ENCODE results near the gene FAM53B. TPM values are rescaled to one million over a fixed set of nuclear protein-coding genes. Genes with fewer than 3 reads are reported as not detected.
"Not testable (repeated sequence)": the region's sequence is repeated elsewhere in the genome, so short reads cannot be mapped to it uniquely, and the experiment has no call there.

Gene FAM53B, protein sequence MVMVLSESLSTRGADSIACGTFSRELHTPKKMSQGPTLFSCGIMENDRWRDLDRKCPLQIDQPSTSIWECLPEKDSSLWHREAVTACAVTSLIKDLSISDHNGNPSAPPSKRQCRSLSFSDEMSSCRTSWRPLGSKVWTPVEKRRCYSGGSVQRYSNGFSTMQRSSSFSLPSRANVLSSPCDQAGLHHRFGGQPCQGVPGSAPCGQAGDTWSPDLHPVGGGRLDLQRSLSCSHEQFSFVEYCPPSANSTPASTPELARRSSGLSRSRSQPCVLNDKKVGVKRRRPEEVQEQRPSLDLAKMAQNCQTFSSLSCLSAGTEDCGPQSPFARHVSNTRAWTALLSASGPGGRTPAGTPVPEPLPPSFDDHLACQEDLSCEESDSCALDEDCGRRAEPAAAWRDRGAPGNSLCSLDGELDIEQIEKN
- total RNA-seq, result 10 to 100 TPM; 30.1 to 30.9 TPM

GRCh38 chr10:124744102-124745050, at the start of gene FAM53B:
Gene FAM53B, minus strand, starts transcription at chr10:124744378. Its CDS starts 37,665 bp downstream, at chr10:124706713.
- Mint-ChIP-seq H3K9me3 (no peaks in the 10 kb centered on the region), H3K4me1 (peaks cover 57% of the 10 kb centered on the region), H3K27me3 (peaks cover 9% of the 10 kb centered on the region), H3K4me3 (peak within 1 kb of the TSS; percentile 98), H3K27ac (peak within 1 kb of the TSS; percentile 97), H3K36me3 (ENCODE audit: low read depth) (peaks cover 23% of the 10 kb centered on the region)
- ChIA-PET POLR2A (no interaction called here), CTCF (interaction anchor here (1.1 to 1.5 kb wide), 5 partner anchors 10 to 100 kb away, joined by 3 to 4 read pairs (median 3); no protein-coding TSS in a partner anchor)
- DNase-seq, result peak; percentile 79

DNA sequence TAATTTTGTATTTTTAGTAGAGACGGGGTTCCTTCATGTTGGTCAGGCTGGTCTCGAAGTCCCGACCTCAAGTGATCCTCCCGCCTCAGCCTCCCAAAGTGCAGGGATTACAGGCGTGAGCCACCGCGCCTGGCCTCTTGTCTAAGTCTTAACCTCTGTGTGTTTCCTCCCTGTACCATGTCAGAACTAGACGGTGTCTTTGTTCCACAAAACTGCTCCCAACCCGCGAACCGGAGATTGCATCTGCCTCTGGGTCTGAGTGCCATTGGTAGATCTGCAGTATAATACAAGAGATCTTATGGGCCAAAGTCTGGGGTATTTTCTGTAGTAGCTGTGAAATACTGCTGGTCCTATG, 48.8 kb upstream of the FAM53B start:
- Mint-ChIP-seq H3K9me3 (no peaks in the 10 kb centered on the region), H3K27ac (peak overlapping the region; percentile 93), H3K36me3 (ENCODE audit: low read depth) (peaks cover 15% of the 10 kb centered on the region), H3K27me3 (peaks cover 11% of the 10 kb centered on the region), H3K4me3 (peak overlapping the region; percentile 92), H3K4me1 (peaks cover 17% of the 10 kb centered on the region)
- DNase-seq, result no peak
- ChIA-PET POLR2A (no interaction called here), CTCF (no interaction called here)

DNA sequence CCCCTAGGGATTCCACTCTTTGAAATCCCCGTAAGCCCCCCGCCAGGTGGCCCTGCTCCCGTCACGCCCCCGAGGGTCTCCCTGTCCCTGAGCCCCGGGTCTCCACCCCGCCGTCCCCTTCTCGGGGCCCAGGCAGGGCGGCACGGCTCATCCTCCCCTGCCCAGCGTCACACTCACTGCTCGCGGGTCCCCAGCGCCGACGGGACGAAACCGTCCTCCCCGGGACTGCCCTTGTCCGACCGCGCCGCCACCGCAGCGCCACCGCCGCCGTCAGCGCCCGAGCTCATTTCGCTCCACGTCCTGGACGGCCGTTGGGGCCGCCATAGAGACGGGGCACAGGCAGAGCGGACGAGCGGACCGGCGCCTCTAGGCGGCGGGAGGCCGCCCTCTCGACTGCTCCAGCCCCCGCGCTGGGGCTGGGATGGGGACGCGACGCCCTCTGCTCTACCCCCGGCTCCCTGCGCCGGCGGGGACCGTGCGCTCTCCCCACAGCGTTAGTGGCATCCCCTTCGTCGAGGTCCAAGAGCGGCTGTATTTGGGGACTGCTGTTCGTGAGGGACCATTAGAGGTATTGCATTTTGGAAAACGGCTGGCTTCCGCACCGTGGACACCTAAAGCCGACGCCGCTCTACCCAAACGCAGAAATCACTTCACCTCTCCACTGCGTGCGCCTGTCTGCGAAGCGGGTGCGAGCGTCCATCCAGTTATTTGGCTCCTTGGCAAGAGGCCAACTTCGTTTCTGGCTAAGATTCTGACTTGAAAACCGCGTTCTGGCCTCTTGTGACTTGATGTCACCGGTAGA, 47.6 kb upstream of the FAM53B start, which contains the start of gene EEF1AKMT2:
Gene EEF1AKMT2, minus strand, starts transcription at position 341 of the 802 bp plus-strand sequence. Its CDS starts 54 bp downstream, at position 287.
- peaks cover 21% of the 10 kb centered on the region for H3K36me3 Mint-ChIP-seq (ENCODE audit: low read depth)
- H3K27me3 Mint-ChIP-seq, result peaks cover 9% of the 10 kb centered on the region
- peak; percentile 78 for DNase-seq
- H3K9me3 Mint-ChIP-seq, result no peaks in the 10 kb centered on the region
- CTCF ChIA-PET, result interaction anchor here (0.6 to 1.1 kb wide), 2 partner anchors 14 to 33 kb away, joined by 4 read pairs; no protein-coding TSS in a partner anchor
- H3K27ac Mint-ChIP-seq, result peak within 1 kb of the TSS; percentile 93
- peak within 1 kb of the TSS; percentile 92 for H3K4me3 Mint-ChIP-seq
- POLR2A ChIA-PET, result no interaction called here
- H3K4me1 Mint-ChIP-seq, result peaks cover 17% of the 10 kb centered on the region

DNA sequence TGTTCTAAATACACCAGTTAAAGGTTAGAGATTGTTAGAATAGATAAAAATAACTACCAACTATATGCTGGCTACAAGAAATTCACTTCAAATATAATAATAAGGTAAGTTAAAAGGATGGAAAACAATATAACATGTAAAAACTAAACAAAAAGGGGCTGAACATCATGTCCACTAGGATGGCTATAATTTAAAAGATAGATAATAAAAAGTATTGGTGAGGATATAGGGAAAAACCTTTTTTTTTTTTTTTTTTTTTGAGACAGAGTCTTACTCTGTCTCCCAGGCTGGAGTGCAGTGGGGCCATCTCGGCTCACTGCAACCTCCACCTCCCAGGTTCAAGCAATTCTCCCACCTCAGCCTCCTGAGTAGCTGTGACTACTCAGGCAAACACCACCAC, 38.7 kb upstream of the FAM53B start:
- H3K27ac Mint-ChIP-seq, H3K4me3 Mint-ChIP-seq, POLR2A ChIA-PET, DNase-seq, H3K27me3 Mint-ChIP-seq, H3K9me3 Mint-ChIP-seq, CTCF ChIA-PET, H3K4me1 Mint-ChIP-seq: not testable (repeated sequence)
- peaks cover 38% of the 10 kb centered on the region for H3K36me3 Mint-ChIP-seq (ENCODE audit: low read depth)

- no peak overlapping the region for H3K27ac Mint-ChIP-seq
- no peaks in the 10 kb centered on the region for H3K27me3 Mint-ChIP-seq
- no peaks in the 10 kb centered on the region for H3K4me1 Mint-ChIP-seq
- H3K36me3 Mint-ChIP-seq (ENCODE audit: low read depth), result peaks cover 53% of the 10 kb centered on the region
- DNase-seq, result no peak
- no peaks in the 10 kb centered on the region for H3K9me3 Mint-ChIP-seq
- no peak overlapping the region for H3K4me3 Mint-ChIP-seq
- CTCF ChIA-PET, result interaction anchor here (0.7 kb wide), 1 partner anchor 9 kb away, joined by 6 read pairs; no protein-coding TSS in a partner anchor
- POLR2A ChIA-PET, result no interaction called here
Observed at GRCh38 chr10:124768791-124769190, 24.6 kb upstream of the FAM53B start.

- ChIA-PET POLR2A (no interaction called here), CTCF (interaction anchor here (1.1 kb wide), 1 partner anchor 8 kb away, joined by 3 read pairs; no protein-coding TSS in a partner anchor)
- Mint-ChIP-seq H3K36me3 (ENCODE audit: low read depth) (peaks cover 36% of the 10 kb centered on the region), H3K27me3 (no peaks in the 10 kb centered on the region), H3K9me3 (no peaks in the 10 kb centered on the region), H3K4me3 (no peak overlapping the region), H3K4me1 (peaks cover 8% of the 10 kb centered on the region), H3K27ac (no peak overlapping the region)
- DNase-seq, result no peak
Observed at GRCh38 chr10:124765256-124765655, 21.1 kb upstream of the FAM53B start.

GRCh38 chr10:124763267-124763666, 19.1 kb upstream of the FAM53B start:
- H3K27me3 Mint-ChIP-seq, result no peaks in the 10 kb centered on the region
- peaks cover 36% of the 10 kb centered on the region for H3K36me3 Mint-ChIP-seq (ENCODE audit: low read depth)
- DNase-seq, result no peak
- no peak overlapping the region for H3K27ac Mint-ChIP-seq
- ChIA-PET CTCF (no interaction called here), POLR2A (no interaction called here)
- peaks cover 8% of the 10 kb centered on the region for H3K4me1 Mint-ChIP-seq
- no peaks in the 10 kb centered on the region for H3K9me3 Mint-ChIP-seq
- no peak overlapping the region for H3K4me3 Mint-ChIP-seq

- Mint-ChIP-seq H3K9me3 (no peaks in the 10 kb centered on the region), H3K4me1 (peaks cover 8% of the 10 kb centered on the region), H3K36me3 (ENCODE audit: low read depth) (peaks cover 33% of the 10 kb centered on the region), H3K27ac (no peak overlapping the region), H3K4me3 (no peak overlapping the region), H3K27me3 (no peaks in the 10 kb centered on the region)
- DNase-seq, result no peak
- ChIA-PET POLR2A (no interaction called here), CTCF (interaction anchor here (1.0 to 1.2 kb wide), 2 partner anchors 11 kb away, joined by 3 read pairs; no protein-coding TSS in a partner anchor)
Observed at GRCh38 chr10:124762281-124762680, 18.1 kb upstream of the FAM53B start.

GRCh38 chr10:124756156-124756903, 12.2 kb upstream of the FAM53B start:
- no peak overlapping the region for H3K27ac Mint-ChIP-seq
- H3K4me3 Mint-ChIP-seq, result no peak overlapping the region
- ChIA-PET CTCF (interaction anchor here (1.0 to 1.6 kb wide), 4 partner anchors 9 to 215 kb away, joined by 3 to 5 read pairs (median 3); no protein-coding TSS in a partner anchor), POLR2A (no interaction called here)
- H3K36me3 Mint-ChIP-seq (ENCODE audit: low read depth), result peaks cover 33% of the 10 kb centered on the region
- H3K9me3 Mint-ChIP-seq, result no peaks in the 10 kb centered on the region
- peaks cover 8% of the 10 kb centered on the region for H3K4me1 Mint-ChIP-seq
- H3K27me3 Mint-ChIP-seq, result no peaks in the 10 kb centered on the region
- no peak for DNase-seq

DNA sequence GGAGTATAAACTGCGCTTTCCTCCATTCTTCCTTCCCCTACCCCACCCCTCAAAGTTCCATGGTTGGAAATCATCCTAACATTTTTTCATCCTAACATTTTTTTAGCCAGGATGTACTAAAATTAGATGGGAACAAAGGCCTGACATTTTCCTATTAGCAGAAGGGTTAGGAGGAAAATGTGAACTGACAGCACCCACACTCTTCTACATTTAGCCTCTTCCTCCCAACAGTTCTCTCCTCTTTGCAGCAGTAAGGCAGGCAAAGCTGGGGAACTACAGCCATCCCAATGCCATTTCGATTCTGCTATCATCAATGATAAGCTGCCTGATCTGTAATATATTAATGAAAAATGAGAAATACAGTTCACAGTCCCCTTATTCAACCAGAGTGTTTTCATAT, 11.4 kb upstream of the FAM53B start:
- no peaks in the 10 kb centered on the region for H3K27me3 Mint-ChIP-seq
- H3K9me3 Mint-ChIP-seq, result no peaks in the 10 kb centered on the region
- peaks cover 33% of the 10 kb centered on the region for H3K36me3 Mint-ChIP-seq (ENCODE audit: low read depth)
- no peak for DNase-seq
- CTCF ChIA-PET, result interaction anchor here (1.0 to 1.2 kb wide), 3 partner anchors 14 to 214 kb away, joined by 3 read pairs; no protein-coding TSS in a partner anchor
- POLR2A ChIA-PET, result no interaction called here
- H3K4me1 Mint-ChIP-seq, result peaks cover 2% of the 10 kb centered on the region
- no peak overlapping the region for H3K4me3 Mint-ChIP-seq
- H3K27ac Mint-ChIP-seq, result no peak overlapping the region

DNA sequence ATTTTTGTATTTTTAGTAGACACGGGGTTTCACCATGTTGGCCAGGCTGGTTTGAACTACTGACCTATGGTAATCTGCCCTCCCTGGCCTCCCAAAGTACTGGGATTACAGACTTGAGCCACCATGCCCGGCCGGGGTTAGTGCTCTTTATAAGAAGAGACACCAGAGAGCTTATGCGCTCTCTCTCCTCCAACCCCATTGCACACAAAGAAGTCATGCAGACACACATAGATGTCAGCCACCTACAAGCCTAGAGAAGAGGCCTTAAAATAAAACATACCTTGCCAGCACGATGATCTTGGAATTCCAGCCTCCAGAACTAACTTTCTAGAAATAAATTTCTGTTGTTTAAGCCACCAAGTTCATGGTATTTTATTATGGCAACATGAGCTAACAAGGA, 10.0 kb upstream of the FAM53B start:
- POLR2A ChIA-PET, result no interaction called here
- H3K9me3 Mint-ChIP-seq, result no peaks in the 10 kb centered on the region
- peaks cover 30% of the 10 kb centered on the region for H3K36me3 Mint-ChIP-seq (ENCODE audit: low read depth)
- no peaks in the 10 kb centered on the region for H3K27me3 Mint-ChIP-seq
- H3K4me3 Mint-ChIP-seq, result no peak overlapping the region
- no peak for DNase-seq
- no peak overlapping the region for H3K27ac Mint-ChIP-seq
- CTCF ChIA-PET, result interaction anchor here (0.9 to 1.2 kb wide), 3 partner anchors 8 to 76 kb away, joined by 3 read pairs; no protein-coding TSS in a partner anchor
- peaks cover 10% of the 10 kb centered on the region for H3K4me1 Mint-ChIP-seq
